Uterus (tissue), 2 donors: ENCODE data around the gene CLMN.

Experiments
- CTCF ChIP-seq, 4 experiments: fragments of 200-600 bp in 2 of 4; fragments of 450-650 bp in 2 of 4; sonication (generic) in 2 of 4; IDR thresholded peaks; one replicate each; pipeline ENCODE4 v1.5.1; 2016 to 2019; ENCODE audit warnings: antibody characterized with exemption in 4 of 4, mild to moderate bottlenecking in 2 of 4, moderate library complexity in 1 of 4
- POLR2A ChIP-seq, 2 donors: fragments of 450-650 bp; IDR thresholded peaks; one replicate each; pipeline ENCODE4 v1.6.1; 2016; ENCODE audit warnings: antibody characterized with exemption in 2 of 2, mild to moderate bottlenecking in 1 of 2, moderate library complexity in 1 of 2

DNA sequence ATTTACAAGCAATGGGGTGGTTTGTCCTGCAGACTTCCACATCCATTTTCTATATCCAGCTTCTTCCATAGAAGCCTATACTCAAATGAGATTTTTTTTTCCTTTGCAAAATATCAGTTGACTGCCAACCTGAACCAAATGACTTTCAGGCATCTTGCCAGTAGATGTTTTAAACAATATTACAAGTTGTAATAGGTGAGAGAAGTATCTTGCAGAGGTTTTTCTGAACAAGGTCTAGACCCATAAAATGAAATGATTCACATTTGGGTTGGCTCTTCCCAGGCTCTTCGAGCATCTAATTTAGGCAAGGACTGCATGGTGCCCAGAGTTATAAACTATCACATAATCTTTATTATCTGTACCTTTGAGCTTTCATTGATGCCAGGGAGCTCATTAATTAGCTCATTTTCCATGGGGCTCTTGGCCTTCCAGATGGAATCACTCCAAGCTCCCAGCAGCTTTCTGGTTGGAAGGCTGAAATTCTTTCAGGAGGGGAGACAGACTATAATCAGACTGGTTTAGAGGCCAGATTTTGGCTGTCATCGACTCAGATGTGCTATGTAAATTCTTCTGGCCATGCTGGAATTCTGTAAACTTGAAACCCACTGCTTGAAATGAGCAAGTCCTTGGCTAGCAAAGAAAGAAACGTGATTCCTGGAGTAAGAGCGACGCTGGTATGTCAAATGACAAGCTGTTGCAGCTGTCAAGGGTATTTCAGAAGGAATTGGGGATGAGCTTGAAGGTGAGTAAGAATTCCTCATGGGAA is 130.2 kb downstream of the CLMN start:
- TF ChIP-seq CTCF (IDR thresholded peaks at IDR 0.05) (no peak), POLR2A (IDR thresholded peaks at IDR 0.05) (no peak)
